Endothelial cell of umbilical vein (primary cell): ENCODE data around the gene C15orf62. TPM values are rescaled to one million over a fixed set of nuclear protein-coding genes. Genes with fewer than 3 reads are reported as not detected.

Source experiments
- BruUV-seq: library from RNA; stranded (reverse); fragments of 400-500 nt; replicated peaks from 2 replicates; lab custom pipeline; 2021; lab: Mats Ljungman, UMichigan
- CTCF ChIA-PET: fragments of 300-600, 350-600 bp; sonication (Branson Sonifier 250); formaldehyde crosslinking; loops from one replicate; lab custom pipeline; 2021; ENCODE audit warnings: antibody characterized with exemption, inconsistent platforms; lab: Charles Lee
- POLR2A ChIA-PET: fragments of 300-600, 350-600 bp; sonication (Branson Sonifier 250); formaldehyde crosslinking; loops from one replicate; lab custom pipeline; 2021; ENCODE audit warnings: antibody characterized with exemption, inconsistent platforms; lab: Charles Lee
- DNase-seq: peaks from one replicate; pipeline ENCODE4 v3.0.0-alpha.2; 2011; ENCODE audit warnings: low read depth, low spot score
- FAIRE-seq: peaks from 2 replicates; lab custom pipeline; 2011; peaks lifted over from hg19 to GRCh38; lab: Jason Lieb, UNC
- H2AFZ ChIP-seq: 2 replicates; pipeline ENCODE4 v1.6.0; 2012; ENCODE audit warnings: low read depth, low read length, control low read depth, inconsistent platforms
- H3K27ac ChIP-seq: 2 replicates; pipeline ENCODE4 v1.5.1; 2011; ENCODE audit warnings: low read depth, mild to moderate bottlenecking, control low read depth, low read length, moderate library complexity; ENCODE audit not compliant: insufficient read depth
- H3K27me3 ChIP-seq, 2 experiments: 2 replicates each; pipeline versions ENCODE4 v1.6.0 to v1.6.1; 2011; ENCODE audit warnings: low read length in 2 of 2, mixed read lengths in 1 of 2; ENCODE audit not compliant: control insufficient read depth in 2 of 2, insufficient read depth in 2 of 2
- H3K36me3 ChIP-seq, 2 experiments: 2 replicates in 1 of 2; 3 replicates in 1 of 2; pipeline ENCODE4 v1.5.1; 2011; ENCODE audit warnings: low read length in 2 of 2, mild to moderate bottlenecking in 1 of 2, moderate library complexity in 1 of 2; ENCODE audit not compliant: control insufficient read depth in 2 of 2, insufficient read depth in 2 of 2; ENCODE audit errors: extremely low read depth in 1 of 2
- H3K4me1 ChIP-seq: 3 replicates; pipeline ENCODE4 v1.5.1; 2011; ENCODE audit warnings: mild to moderate bottlenecking, low read length; ENCODE audit not compliant: control insufficient read depth, insufficient read depth; ENCODE audit errors: extremely low read depth
- H3K4me2 ChIP-seq: 2 replicates; pipeline ENCODE4 v1.6.1; 2011; ENCODE audit warnings: low read length, control low read depth, mixed read lengths; ENCODE audit not compliant: insufficient read depth
- H3K4me3 ChIP-seq, 3 experiments: fragments of 200-600 bp in 1 of 3; sonication (generic), shearing (Covaris generic) in 1 of 3; replicated peaks in 1 of 3; 2 replicates each; pipeline ENCODE4 v1.5.1; 2011 to 2016; ENCODE audit warnings: control low read depth in 3 of 3, low read length in 3 of 3, mild to moderate bottlenecking in 2 of 3, inconsistent platforms in 1 of 3, low read depth in 1 of 3, moderate library complexity in 1 of 3; ENCODE audit not compliant: insufficient read depth in 1 of 3
- H3K79me2 ChIP-seq: 2 replicates; pipeline ENCODE4 v1.6.0; 2012; ENCODE audit warnings: low read length, inconsistent platforms; ENCODE audit not compliant: control insufficient read depth, insufficient read depth
- H3K9ac ChIP-seq: replicated peaks from 2 replicates; pipeline ENCODE3; 2011; ENCODE audit warnings: low read length, control low read depth; ENCODE audit not compliant: insufficient read depth; ENCODE audit errors: extremely low read depth
- H3K9me1 ChIP-seq: replicated peaks from 3 replicates; pipeline ENCODE4 v1.6.0; 2011; ENCODE audit warnings: mild to moderate bottlenecking, low read length; ENCODE audit not compliant: control insufficient read depth, insufficient read depth; ENCODE audit errors: extremely low read depth
- H3K9me3 ChIP-seq: replicated peaks from 2 replicates; pipeline ENCODE4 v1.5.1; 2012; ENCODE audit warnings: low read length, inconsistent platforms; ENCODE audit not compliant: control insufficient read depth, insufficient read depth
- H4K20me1 ChIP-seq: replicated peaks from 2 replicates; pipeline ENCODE3; 2011; ENCODE audit warnings: mild to moderate bottlenecking, low read length; ENCODE audit not compliant: control insufficient read depth, insufficient read depth; ENCODE audit errors: extremely low read depth
- EZH2 ChIP-seq: IDR thresholded peaks from 2 replicates; pipeline ENCODE4 v1.6.1; 2012; ENCODE audit warnings: borderline replicate concordance, low read depth, mild to moderate bottlenecking, moderate library complexity, low read length, inconsistent platforms; ENCODE audit not compliant: severe bottlenecking
- FOS ChIP-seq: IDR thresholded peaks from 2 replicates; pipeline ENCODE4 v1.6.1; 2011; ENCODE audit warnings: mild to moderate bottlenecking, low read length, moderate library complexity, borderline replicate concordance; ENCODE audit not compliant: insufficient read depth
- GATA2 ChIP-seq: IDR thresholded peaks from 2 replicates; pipeline ENCODE4 v1.7.0; 2011; ENCODE audit warnings: low read depth, mild to moderate bottlenecking, moderate library complexity, mixed read lengths, low read length; ENCODE audit not compliant: insufficient read length, insufficient read depth
- JUN ChIP-seq: IDR thresholded peaks from 2 replicates; pipeline ENCODE4 v1.6.1; 2011; ENCODE audit warnings: borderline replicate concordance, low read depth; ENCODE audit not compliant: insufficient read length, insufficient read depth
- MYC ChIP-seq: IDR thresholded peaks from one replicate; pipeline ENCODE4 v1.6.1; 2011; ENCODE audit warnings: mild to moderate bottlenecking, low read depth, low read length
- POLR2A ChIP-seq: IDR thresholded peaks from 2 replicates; pipeline ENCODE4 v1.6.1; 2012; ENCODE audit warnings: low read depth, mild to moderate bottlenecking, control low read depth, low read length
- POLR2AphosphoS5 ChIP-seq: IDR thresholded peaks from 2 replicates; pipeline ENCODE4 v1.6.1; 2012; ENCODE audit warnings: low read depth, mild to moderate bottlenecking, control low read depth, low read length, moderate library complexity; ENCODE audit not compliant: insufficient read depth
- dilution Hi-C: fragments of 300-500 bp; cut with MboI; formaldehyde crosslinking; loops from one replicate; pipeline ENCODE4 v1.15.0; 2019; ENCODE audit warnings: low sequenced_read_pairs; ENCODE audit not compliant: extremely low pct_ligation_motif_present
- intact Hi-C: fragments of 100-400 bp; cut with micrococcal nuclease; formaldehyde crosslinking; loops from one replicate; pipeline ENCODE4 v1.10.0; 2022
- polyA plus RNA-seq, 4 experiments: library from polyadenylated mRNA; depleted of rRNA in 3 of 4; stranded (reverse) in 3 of 4; unstranded in 1 of 4; fragments of >200 nt; gene quantifications; 2 replicates each; pipeline versions ENCODE4 v1.2.1 to v1.2.3, GENCODE V29; 2011 to 2012; ENCODE audit warnings: missing spikeins in 1 of 4
- total RNA-seq: library from RNA; stranded (reverse); gene quantifications from 2 replicates; pipeline ENCODE4 v1.2.3, GENCODE V29; 2021
- TF ChIP-seq, protein P1 (sequence below): IDR thresholded peaks from 2 replicates; pipeline ENCODE4 v1.6.1; 2011; ENCODE audit not compliant: insufficient read depth, insufficient read length
- TF ChIP-seq, protein P2 (sequence below), 2 donors: IDR thresholded peaks; 1 replicate in 1 of 2; 2 replicates in 1 of 2; pipeline ENCODE4 v1.5.1; 2011; ENCODE audit warnings: low read length in 2 of 2, mild to moderate bottlenecking in 2 of 2, moderate library complexity in 2 of 2, control low read depth in 1 of 2, inconsistent platforms in 1 of 2, low read depth in 1 of 2; ENCODE audit not compliant: insufficient read depth in 1 of 2; ENCODE audit errors: extremely low read depth in 1 of 2

Gene C15orf62
- total and polyA plus RNA-seq, 2 donors (not counting 3 experiments of a cell fraction or from before 2014, with no cell fraction given): 0.12 to 0.38 TPM

DNA sequence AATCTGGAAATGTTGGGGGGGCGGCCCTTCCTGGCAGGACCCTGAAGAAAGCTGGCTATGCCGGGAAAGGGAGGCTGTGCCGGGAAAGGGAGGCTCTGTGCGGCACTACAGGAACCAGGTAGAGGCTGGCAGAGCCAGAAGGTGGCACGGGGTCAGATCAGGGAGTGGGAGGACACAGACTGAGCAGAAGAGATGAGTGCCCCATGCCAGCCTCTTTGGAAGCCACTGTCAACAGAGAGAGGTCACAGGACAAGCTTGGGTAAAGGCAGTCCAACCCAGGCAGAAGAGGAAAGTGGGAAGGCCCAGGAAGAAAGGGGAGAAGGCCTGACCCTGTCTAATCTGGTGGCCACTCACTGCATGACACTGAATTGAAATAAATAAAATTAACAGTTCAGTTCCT is 1.5 kb downstream of the C15orf62 start:
- Histone ChIP-seq H2AFZ (no peak overlapping the region), H4K20me1 (no peaks in the 10 kb centered on the region), H3K4me2 (no peak overlapping the region), H3K27ac (no peak overlapping the region), H3K36me3 (peaks cover 0 to 25% of the 10 kb centered on the region in 2 experiments), H3K9me3 (no peaks in the 10 kb centered on the region), H3K4me1 (peaks cover 26% of the 10 kb centered on the region), H3K4me3 (no peak overlapping the region), H3K79me2 (no peaks in the 10 kb centered on the region), H3K9ac (no peak overlapping the region), H3K9me1 (no peaks in the 10 kb centered on the region), H3K27me3 (no peaks in the 10 kb centered on the region)
- TF ChIP-seq FOS (no peak), POLR2A (no peak), MYC (no peak)
- ChIA-PET CTCF (interaction anchor here (1.3 to 2.7 kb wide), 5 partner anchors 11 to 87 kb away, joined by 4 to 22 read pairs (median 7); no protein-coding TSS in a partner anchor), POLR2A (no interaction called here)
- DNase-seq (no peak), FAIRE-seq (no peak)
- BruUV-seq: no TSS peak
- intact Hi-C loops: no loop called here
- dilution Hi-C loops: no loop called here

DNA sequence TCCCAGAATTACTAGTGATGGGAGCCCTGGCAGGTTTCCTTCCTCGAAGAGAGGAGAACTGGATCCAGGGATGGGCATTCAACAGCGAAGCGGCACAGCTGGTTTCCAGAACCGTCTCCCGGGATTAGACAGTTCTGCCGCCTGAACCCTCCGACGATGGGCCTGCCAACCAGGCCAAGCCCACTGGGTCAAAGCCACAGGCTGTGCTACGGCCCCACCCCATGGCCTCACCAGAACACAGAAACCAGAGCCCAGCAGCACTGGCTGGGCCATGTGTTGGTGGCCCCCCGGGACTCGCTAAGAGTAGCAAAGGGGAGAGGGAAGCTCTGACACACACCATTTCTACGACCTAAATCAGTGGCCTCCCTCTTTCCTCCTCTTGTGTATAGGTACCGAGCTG is 2.2 kb downstream of the C15orf62 start:
- ChIA-PET CTCF (interaction anchor here (1.0 to 2.0 kb wide), 4 partner anchors 11 to 86 kb away, joined by 3 to 7 read pairs (median 4); no protein-coding TSS in a partner anchor), POLR2A (no interaction called here)
- FAIRE-seq (no peak), DNase-seq (no peak)
- TF ChIP-seq POLR2A: no peak
- TF ChIP-seq GATA2: no peak
- TF ChIP-seq, protein P1, sequence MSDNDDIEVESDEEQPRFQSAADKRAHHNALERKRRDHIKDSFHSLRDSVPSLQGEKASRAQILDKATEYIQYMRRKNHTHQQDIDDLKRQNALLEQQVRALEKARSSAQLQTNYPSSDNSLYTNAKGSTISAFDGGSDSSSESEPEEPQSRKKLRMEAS: no peak
- TF ChIP-seq POLR2AphosphoS5: no peak
- TF ChIP-seq MYC: no peak
- TF ChIP-seq EZH2: no peak
- no peak for TF ChIP-seq JUN
- no peak for TF ChIP-seq FOS
- TF ChIP-seq, protein P2, sequence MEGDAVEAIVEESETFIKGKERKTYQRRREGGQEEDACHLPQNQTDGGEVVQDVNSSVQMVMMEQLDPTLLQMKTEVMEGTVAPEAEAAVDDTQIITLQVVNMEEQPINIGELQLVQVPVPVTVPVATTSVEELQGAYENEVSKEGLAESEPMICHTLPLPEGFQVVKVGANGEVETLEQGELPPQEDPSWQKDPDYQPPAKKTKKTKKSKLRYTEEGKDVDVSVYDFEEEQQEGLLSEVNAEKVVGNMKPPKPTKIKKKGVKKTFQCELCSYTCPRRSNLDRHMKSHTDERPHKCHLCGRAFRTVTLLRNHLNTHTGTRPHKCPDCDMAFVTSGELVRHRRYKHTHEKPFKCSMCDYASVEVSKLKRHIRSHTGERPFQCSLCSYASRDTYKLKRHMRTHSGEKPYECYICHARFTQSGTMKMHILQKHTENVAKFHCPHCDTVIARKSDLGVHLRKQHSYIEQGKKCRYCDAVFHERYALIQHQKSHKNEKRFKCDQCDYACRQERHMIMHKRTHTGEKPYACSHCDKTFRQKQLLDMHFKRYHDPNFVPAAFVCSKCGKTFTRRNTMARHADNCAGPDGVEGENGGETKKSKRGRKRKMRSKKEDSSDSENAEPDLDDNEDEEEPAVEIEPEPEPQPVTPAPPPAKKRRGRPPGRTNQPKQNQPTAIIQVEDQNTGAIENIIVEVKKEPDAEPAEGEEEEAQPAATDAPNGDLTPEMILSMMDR (IDR thresholded peaks at IDR 0.05; ENCODE audit: extremely low read depth in 1 of 2, insufficient read depth in 1 of 2, low read depth in 1 of 2, low read length in 2 of 2): no peak
- H3K9me1 ChIP-seq: no peaks in the 10 kb centered on the region
- peaks cover 26% of the 10 kb centered on the region for H3K4me1 ChIP-seq
- no peak overlapping the region for H3K27ac ChIP-seq
- H3K4me3 ChIP-seq: no peak overlapping the region
- no peak overlapping the region for H2AFZ ChIP-seq
- H3K27me3 ChIP-seq: no peaks in the 10 kb centered on the region
- H3K4me2 ChIP-seq: no peak overlapping the region
- intact Hi-C loops: no loop called here
- no peaks in the 10 kb centered on the region for H3K79me2 ChIP-seq
- H3K9me3 ChIP-seq: no peaks in the 10 kb centered on the region
- dilution Hi-C loops: no loop called here
- no peak overlapping the region for H3K9ac ChIP-seq
- H4K20me1 ChIP-seq: no peaks in the 10 kb centered on the region
- BruUV-seq: no TSS peak
- peaks cover 0 to 31% of the 10 kb centered on the region in 2 experiments for H3K36me3 ChIP-seq
